Stimulated activated CD8-positive, alpha-beta memory T cell treated with anti-CD3 and anti-CD28 coated beads, Interleukin-12 subunit alpha, Interleukin-12 subunit beta, amount 100 ng/mL, for 24 hours (primary cell): Measurements from ENCODE around the gene PTMA.
"Not testable (repeated sequence)": the region's sequence is repeated elsewhere in the genome, so short reads cannot be mapped to it uniquely, and the experiment has no call there.

ENCODE experiments used
- DNase-seq: peaks from one replicate; pipeline ENCODE4 v3.0.0-alpha.2; 2020; ENCODE audit errors: extremely low read depth

Gene PTMA

GRCh38 chr2:231707927-231708772 is at the start of gene PTMA:
PTMA (plus strand) TSS chr2:231708525; CDS start chr2:231708707, 182 bp downstream.
- peak; percentile 97 for DNase-seq

- DNase-seq, result not testable (repeated sequence)
Observed at GRCh38 chr2:231660073-231660472, 48.3 kb upstream of the PTMA start.

GRCh38 chr2:231660860-231661259 is 47.5 kb upstream of the PTMA start:
- no peak for DNase-seq

GRCh38 chr2:231661422-231662027 is 46.8 kb upstream of the PTMA start:
- no peak for DNase-seq

GRCh38 chr2:231662028-231662810 is 46.1 kb upstream of the PTMA start:
- peak; percentile 87 for DNase-seq

GRCh38 chr2:231662811-231663457 is 45.4 kb upstream of the PTMA start:
- no peak for DNase-seq

- no peak for DNase-seq
Observed at GRCh38 chr2:231663458-231664212, 44.7 kb upstream of the PTMA start.

GRCh38 chr2:231664727-231665126 is 43.6 kb upstream of the PTMA start:
- DNase-seq, result no peak

GRCh38 chr2:231665245-231666170 is 42.8 kb upstream of the PTMA start:
- no peak for DNase-seq

GRCh38 chr2:231666171-231667095 is 41.9 kb upstream of the PTMA start:
- DNase-seq, result no peak

GRCh38 chr2:231667096-231667427 is 41.3 kb upstream of the PTMA start:
- no peak for DNase-seq

- DNase-seq, result no peak
Observed at GRCh38 chr2:231667496-231667895, 40.8 kb upstream of the PTMA start.

GRCh38 chr2:231668981-231669380 is 39.3 kb upstream of the PTMA start:
- no peak for DNase-seq

GRCh38 chr2:231671270-231672050 is 36.9 kb upstream of the PTMA start:
- no peak for DNase-seq

GRCh38 chr2:231672617-231673347 is 35.5 kb upstream of the PTMA start:
- no peak for DNase-seq

- DNase-seq, result no peak
Observed at GRCh38 chr2:231673348-231673770, 35.0 kb upstream of the PTMA start.

- DNase-seq, result no peak
Observed at GRCh38 chr2:231674587-231675338, 33.6 kb upstream of the PTMA start.
